Measurements from ENCODE around the gene FLNB. TPM values are rescaled to one million over a fixed set of nuclear protein-coding genes. Genes with fewer than 3 reads are reported as not detected.
A peak's percentile ranks its signal among the peaks of the same experiment; 100 is the strongest.

Gene FLNB
- total and polyA plus RNA-seq, 2 of the 13 experiments (the other 11 are each of a cell fraction or from before 2014, with no cell fraction given), result 106 to 130 TPM

DNA sequence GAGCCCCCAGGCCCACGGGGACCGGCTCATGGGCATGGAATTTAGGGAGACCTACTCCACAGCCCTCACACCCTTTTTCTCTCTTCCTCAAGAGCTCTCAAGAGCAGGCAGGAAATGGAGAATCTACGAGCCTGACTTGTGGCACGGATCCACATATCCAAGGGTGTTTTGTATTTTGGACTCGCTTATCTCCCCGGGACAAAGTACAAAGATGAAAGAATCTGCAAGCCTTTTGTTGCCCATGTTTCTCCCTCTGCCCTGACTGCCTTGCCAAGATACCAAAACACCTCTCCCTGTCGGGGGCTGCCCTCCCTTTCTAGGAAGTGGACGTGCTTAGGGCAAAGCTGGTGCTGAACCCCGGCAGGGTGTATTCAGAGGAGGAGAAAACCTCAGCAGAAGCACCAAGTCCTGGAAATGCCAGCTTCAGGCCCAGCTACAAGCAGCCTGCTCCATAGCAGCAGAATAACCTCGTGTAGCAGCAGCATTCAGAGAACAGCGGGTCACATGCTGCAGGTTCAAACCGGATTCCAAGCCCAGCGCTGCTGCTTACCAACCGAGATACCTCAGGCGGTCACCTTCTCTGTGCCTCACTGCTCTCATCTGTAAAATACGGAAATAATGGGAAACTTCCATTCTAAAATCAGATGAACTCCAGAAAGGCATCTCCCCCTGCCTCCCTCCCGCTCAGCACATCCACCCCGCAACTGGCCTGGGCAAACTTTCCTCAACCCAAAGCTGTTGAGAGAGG is 167.4 kb downstream of the FLNB start (continued):
- TF ChIP-seq, protein P1, sequence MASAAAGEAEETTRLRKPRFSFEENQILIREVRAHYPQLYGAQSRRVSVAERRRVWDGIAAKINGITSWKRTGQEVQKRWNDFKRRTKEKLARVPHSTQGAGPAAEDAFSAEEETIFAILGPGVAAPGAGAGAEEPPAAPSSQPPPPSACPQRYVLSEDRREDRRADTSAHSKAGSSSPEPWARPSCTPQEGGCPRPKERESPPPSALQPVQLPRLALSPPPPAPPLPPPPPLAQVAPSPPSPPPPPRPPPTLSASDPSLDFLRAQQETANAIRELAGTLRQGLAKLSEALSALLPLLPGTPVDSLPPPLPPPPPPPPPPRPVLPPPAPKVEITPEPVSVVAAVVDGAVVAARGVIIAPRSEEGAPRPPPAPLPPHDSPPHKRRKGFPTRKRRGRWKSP (CRISPR knock-in tag; IDR thresholded peaks at IDR 0.05), result peak; percentile 90
- TF ChIP-seq, protein P2, sequence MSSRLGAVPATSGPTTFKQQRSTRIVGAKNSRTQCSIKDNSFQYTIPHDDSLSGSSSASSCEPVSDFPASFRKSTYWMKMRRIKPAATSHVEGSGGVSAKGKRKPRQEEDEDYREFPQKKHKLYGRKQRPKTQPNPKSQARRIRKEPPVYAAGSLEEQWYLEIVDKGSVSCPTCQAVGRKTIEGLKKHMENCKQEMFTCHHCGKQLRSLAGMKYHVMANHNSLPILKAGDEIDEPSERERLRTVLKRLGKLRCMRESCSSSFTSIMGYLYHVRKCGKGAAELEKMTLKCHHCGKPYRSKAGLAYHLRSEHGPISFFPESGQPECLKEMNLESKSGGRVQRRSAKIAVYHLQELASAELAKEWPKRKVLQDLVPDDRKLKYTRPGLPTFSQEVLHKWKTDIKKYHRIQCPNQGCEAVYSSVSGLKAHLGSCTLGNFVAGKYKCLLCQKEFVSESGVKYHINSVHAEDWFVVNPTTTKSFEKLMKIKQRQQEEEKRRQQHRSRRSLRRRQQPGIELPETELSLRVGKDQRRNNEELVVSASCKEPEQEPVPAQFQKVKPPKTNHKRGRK (CRISPR knock-in tag; IDR thresholded peaks at IDR 0.05), result no peak
- TF ChIP-seq, protein P3, sequence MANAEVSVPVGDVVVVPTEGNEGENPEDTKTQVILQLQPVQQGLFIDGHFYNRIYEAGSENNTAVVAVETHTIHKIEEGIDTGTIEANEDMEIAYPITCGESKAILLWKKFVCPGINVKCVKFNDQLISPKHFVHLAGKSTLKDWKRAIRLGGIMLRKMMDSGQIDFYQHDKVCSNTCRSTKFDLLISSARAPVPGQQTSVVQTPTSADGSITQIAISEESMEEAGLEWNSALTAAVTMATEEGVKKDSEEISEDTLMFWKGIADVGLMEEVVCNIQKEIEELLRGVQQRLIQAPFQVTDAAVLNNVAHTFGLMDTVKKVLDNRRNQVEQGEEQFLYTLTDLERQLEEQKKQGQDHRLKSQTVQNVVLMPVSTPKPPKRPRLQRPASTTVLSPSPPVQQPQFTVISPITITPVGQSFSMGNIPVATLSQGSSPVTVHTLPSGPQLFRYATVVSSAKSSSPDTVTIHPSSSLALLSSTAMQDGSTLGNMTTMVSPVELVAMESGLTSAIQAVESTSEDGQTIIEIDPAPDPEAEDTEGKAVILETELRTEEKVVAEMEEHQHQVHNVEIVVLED (CRISPR knock-in tag; IDR thresholded peaks at IDR 0.05; ENCODE audit: borderline replicate concordance), result peak; percentile 52; the same call in 1 of the 2 replicates
- TF ChIP-seq ZSCAN9 (CRISPR knock-in tag; IDR thresholded peaks at IDR 0.05; ENCODE audit: borderline replicate concordance) (peak; percentile 91), POLR2G (IDR thresholded peaks at IDR 0.05; ENCODE audit: low read depth, low read length) (peak; percentile 78), GLI4 (CRISPR knock-in tag; IDR thresholded peaks at IDR 0.05; ENCODE audit: borderline replicate concordance) (no peak), TMF1 (CRISPR knock-in tag; IDR thresholded peaks at IDR 0.05; ENCODE audit: low read depth) (no peak), ZNF678 (CRISPR knock-in tag; IDR thresholded peaks at IDR 0.05) (no peak), FOXJ3 (CRISPR knock-in tag; IDR thresholded peaks at IDR 0.05; ENCODE audit: borderline replicate concordance) (peak; percentile 84; the same call in 1 of the 2 replicates), DNMT3B (CRISPR knock-in tag; conservative IDR thresholded peaks at IDR 0.05) (no peak), ZNF10 (CRISPR knock-in tag; IDR thresholded peaks at IDR 0.05; ENCODE audit: borderline replicate concordance, low read depth) (no peak)
- TF ChIP-seq, protein P4, sequence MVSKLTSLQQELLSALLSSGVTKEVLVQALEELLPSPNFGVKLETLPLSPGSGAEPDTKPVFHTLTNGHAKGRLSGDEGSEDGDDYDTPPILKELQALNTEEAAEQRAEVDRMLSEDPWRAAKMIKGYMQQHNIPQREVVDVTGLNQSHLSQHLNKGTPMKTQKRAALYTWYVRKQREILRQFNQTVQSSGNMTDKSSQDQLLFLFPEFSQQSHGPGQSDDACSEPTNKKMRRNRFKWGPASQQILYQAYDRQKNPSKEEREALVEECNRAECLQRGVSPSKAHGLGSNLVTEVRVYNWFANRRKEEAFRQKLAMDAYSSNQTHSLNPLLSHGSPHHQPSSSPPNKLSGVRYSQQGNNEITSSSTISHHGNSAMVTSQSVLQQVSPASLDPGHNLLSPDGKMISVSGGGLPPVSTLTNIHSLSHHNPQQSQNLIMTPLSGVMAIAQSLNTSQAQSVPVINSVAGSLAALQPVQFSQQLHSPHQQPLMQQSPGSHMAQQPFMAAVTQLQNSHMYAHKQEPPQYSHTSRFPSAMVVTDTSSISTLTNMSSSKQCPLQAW (CRISPR knock-in tag; IDR thresholded peaks at IDR 0.05), result peak; percentile 87
- TF ChIP-seq, protein P5, sequence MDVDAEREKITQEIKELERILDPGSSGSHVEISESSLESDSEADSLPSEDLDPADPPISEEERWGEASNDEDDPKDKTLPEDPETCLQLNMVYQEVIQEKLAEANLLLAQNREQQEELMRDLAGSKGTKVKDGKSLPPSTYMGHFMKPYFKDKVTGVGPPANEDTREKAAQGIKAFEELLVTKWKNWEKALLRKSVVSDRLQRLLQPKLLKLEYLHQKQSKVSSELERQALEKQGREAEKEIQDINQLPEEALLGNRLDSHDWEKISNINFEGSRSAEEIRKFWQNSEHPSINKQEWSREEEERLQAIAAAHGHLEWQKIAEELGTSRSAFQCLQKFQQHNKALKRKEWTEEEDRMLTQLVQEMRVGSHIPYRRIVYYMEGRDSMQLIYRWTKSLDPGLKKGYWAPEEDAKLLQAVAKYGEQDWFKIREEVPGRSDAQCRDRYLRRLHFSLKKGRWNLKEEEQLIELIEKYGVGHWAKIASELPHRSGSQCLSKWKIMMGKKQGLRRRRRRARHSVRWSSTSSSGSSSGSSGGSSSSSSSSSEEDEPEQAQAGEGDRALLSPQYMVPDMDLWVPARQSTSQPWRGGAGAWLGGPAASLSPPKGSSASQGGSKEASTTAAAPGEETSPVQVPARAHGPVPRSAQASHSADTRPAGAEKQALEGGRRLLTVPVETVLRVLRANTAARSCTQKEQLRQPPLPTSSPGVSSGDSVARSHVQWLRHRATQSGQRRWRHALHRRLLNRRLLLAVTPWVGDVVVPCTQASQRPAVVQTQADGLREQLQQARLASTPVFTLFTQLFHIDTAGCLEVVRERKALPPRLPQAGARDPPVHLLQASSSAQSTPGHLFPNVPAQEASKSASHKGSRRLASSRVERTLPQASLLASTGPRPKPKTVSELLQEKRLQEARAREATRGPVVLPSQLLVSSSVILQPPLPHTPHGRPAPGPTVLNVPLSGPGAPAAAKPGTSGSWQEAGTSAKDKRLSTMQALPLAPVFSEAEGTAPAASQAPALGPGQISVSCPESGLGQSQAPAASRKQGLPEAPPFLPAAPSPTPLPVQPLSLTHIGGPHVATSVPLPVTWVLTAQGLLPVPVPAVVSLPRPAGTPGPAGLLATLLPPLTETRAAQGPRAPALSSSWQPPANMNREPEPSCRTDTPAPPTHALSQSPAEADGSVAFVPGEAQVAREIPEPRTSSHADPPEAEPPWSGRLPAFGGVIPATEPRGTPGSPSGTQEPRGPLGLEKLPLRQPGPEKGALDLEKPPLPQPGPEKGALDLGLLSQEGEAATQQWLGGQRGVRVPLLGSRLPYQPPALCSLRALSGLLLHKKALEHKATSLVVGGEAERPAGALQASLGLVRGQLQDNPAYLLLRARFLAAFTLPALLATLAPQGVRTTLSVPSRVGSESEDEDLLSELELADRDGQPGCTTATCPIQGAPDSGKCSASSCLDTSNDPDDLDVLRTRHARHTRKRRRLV (CRISPR knock-in tag; IDR thresholded peaks at IDR 0.05), result no peak
